ENCODE measurements around the gene PPIF.

Gene PPIF

DNA sequence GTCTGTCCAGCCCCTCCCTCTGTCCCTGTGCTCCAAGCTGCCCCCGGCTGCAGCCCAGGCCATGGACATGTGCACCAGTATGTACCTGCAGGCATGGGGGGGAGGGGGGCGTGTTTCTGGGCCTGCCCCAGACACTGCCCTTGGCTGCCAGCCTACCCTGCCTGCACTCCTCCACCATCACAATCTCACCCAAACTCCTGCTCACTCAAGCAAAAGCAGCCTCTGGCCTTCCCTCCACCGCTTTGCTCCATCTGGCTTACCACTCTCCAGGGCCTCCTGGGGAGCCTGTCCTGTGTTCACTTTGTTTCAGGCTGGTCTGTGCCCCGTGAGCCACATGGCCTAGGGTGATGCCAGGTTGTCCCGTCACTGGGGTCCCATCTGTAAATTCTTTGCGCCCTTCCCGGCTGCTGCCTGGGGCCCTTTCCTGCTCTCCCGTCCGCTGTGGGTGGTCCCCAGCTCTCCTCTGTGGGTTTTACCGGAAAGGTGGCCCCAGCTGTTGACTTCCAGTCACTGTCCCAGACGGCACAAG is 33.3 kb upstream of the PPIF start:
- DNase-seq: no peak

GRCh38 chr10:79314761-79315601 is 32.3 kb upstream of the PPIF start:
- no peak for DNase-seq

- no peak for DNase-seq
Observed at GRCh38 chr10:79315602-79315920, 31.7 kb upstream of the PPIF start.

GRCh38 chr10:79316671-79317431 is 30.4 kb upstream of the PPIF start:
- no peak for DNase-seq

DNA sequence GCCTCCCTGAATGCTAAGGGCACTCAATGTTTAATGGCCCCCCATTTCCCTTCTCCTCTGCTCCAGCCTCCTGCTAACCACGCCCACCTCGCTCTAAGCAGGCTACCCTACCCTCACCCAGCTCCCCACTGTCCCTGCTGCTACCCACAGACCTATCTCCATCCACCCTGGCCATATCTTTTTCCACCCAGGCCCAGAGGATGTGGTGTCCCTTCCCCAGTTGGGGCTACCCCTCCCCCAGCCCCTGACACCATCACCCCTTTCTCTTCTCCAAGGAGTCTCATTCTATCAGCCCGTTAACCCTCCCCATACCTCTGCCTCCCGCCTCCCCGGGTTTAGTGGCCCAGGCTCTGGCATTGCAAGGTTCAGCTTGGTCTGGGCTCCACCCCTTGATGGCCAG is 28.9 kb upstream of the PPIF start:
- no peak for DNase-seq

DNA sequence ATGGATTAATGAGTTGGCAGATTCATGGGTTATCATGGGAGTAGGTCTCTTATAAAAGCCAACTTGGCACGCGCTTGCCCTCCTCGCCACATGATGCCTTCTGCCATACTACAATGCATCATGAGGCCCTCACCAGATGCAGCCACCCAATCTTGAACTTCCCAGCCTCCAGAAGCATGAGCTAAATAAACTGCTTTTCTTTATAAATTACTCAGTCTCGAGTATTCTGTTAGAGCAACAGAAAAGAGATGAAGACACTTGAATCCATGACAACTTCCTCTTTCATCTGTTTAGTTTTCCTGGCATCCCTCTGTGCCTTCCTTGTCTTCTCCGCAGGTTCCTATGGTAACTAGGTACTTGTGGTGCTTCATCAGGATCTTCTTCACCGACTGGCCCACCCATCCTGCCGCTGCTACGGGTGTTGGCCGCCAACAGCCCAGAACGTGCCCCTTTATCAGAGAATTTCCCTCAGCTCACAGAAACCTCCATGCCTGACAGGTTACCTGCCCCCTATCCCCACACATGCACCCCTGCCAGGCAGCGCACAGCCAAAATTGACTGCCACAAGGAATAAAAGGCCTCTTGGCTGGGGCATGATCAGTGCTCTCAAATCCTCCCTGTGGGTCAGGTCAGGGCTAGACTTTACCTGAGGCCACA is 28.0 kb upstream of the PPIF start:
- no peak for DNase-seq

DNA sequence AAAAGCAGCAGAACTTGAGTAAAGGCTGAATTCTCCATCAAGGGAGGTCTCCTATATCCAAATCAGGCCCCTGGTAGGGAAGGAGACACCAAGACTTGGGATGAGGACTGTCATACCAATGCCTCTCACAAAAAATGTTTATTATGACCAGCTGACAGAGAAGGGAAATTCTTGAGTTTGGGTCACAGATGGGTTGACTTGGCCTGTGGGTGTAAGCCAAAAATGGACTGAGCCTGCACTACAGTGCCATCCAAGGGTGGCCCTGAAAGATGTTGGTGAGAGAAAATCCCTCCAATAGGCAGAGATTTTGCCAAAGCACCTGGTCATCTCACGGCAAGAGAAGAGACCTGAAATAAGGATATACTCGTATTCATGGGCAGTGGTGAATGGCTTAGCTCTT is 27.0 kb upstream of the PPIF start:
- DNase-seq: no peak

GRCh38 chr10:79320820-79321493 is 26.3 kb upstream of the PPIF start:
- no peak for DNase-seq

DNA sequence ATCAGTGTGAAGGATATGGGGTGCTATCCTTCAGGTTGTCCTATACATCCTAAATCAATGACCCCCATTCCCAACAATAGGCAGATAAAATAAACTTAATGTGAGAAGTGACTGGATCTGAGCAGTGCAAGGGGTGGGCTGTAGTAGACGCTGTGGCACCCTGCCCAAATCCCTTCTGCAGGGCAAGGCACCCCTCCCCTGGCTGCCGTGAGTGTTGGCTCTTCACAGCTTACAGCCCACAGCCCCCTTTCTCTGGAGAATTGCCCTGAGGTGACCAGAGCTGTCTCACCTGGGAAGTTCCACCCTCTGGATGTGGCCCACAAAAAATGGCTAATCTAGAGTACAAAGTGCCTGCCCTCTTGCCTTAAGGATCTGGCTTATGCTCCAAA is 25.8 kb upstream of the PPIF start:
- no peak for DNase-seq

DNA sequence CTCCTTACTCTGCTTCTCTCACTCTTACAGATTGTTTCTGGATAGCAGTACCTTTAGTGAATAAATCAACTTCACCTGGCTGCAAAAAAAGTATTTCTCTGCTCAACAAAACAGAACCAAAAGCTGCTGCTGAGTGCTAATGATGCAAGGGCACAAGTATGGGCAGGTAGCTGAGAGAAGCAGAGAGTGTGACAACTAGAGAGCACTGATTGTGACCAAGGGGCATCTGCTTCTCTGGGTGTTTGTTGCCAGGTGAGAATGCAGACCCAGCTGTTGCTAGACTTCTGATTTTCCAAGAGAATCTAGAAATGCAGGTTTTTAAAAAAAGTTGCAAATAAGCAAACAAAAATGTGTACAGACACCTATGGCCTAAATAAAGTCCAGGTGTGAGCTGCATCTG is 25.3 kb upstream of the PPIF start:
- DNase-seq: no peak

- no peak for DNase-seq
Observed at GRCh38 chr10:79322616-79323543, 24.4 kb upstream of the PPIF start.

GRCh38 chr10:79323602-79324001 is 23.7 kb upstream of the PPIF start:
- no peak for DNase-seq

DNA sequence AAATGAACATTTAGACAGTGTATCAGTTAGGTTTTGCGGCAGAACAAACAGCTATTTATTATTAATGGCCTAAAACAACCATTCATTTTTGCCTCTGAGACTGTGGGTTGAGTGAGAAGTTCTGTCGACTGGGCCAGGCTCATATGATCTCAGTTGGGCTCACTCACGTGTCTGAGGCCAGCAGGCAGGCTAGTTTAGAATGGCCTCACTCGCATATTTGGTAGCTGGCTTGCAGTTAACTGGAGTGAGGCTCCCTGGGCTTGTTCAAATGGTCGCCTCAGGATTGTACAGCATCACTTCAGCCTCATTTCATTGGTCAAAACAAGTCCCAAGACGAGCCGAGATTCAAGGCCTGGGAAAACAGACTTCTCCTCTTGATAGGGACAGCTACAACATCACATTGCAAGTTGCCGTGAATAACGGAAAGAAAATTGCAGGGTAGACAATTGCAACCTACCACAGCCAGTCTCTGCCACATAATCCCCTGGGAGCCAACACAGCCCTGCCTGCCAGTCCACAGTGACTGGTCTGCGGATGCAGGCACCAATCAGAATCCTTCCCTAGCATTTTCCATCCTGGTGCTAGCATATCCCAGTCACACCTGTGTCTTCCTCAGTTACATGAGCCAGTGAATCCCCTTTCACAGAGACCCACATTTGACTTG is 23.1 kb upstream of the PPIF start:
- no peak for DNase-seq

DNA sequence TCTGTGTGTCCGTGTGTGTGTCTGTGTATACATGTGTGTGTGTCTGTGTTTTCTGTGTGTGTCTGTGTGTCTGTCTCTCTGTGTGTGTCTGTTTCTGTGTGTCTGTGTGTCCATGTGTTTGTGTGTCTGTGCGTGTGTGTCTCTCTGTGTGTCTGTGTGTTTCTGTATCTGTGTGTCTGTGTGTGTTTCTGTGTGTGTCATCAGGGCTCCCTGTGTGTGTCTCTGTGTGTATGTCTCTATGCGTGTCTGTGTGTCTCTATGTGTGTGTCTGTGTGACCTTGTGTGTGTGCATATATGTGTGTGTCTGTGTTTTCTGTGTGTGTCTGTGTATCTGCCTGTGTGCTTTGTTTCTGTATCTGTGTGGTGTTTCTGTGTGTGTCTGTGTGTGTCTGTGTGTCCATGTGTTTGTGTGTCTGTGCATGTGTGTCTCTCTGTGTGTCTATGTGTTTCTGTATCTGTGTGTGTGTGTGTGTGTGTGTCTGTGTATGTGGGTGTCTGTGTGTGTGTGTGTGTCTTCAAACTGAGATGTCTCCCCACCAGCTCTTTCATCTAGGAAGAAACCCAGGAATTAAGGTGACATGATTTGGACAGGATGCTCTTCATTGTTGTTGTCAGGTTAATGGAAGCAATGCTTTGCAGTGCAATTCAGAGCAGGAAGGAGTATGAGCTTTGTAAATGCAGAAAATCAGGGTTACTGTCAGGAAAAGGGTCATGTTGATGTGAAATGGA is 20.7 kb upstream of the PPIF start:
- no peak for DNase-seq

DNA sequence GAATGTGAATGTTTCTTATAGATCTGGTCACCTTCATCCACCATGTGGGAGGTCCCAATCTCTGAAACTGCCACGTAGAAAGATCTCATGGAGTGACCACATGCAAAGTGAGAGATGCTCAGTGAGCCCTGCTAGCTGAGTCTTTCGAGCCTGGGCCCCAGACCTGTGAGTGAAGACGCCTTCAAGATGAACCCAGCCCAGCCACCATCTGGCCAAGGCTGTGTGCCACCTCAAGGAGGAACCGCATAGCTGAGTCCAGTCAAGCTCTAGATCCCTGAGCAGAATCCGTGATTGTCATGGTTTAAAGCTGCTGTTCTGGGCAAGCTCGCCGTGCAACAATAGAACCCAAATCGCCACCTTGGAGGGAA is 20.2 kb upstream of the PPIF start:
- DNase-seq: no peak

DNA sequence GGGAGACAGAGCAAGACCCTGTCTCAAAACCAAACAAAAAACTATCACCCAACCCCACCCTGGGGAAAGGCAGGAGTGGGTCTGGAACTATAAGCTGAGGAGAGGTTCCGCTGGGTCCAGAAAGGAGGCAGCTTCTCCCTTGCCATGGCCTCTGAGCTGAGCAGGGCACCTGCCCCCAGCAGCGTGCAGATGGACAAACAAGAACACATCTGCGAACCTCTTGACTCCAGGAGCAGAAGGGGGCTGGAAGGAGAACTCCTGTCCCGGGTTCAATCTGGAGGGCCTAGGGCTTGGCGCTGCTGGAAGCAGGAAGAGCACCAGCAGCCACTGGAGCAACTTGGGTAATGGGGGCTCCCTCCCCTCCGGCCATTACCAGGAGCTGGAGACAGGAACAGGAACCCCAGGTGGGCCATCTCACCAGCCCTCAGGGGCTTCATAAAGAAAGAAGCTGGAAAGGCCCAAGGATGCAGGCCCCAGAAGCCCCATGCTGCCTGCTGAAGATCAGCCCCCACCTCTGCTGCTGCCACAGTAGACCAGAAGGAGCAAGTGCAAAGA is 19.0 kb upstream of the PPIF start:
- DNase-seq: no peak

- no peak for DNase-seq
Observed at GRCh38 chr10:79328737-79329504, 18.3 kb upstream of the PPIF start.

GRCh38 chr10:79329529-79329928 is 17.7 kb upstream of the PPIF start:
- DNase-seq: no peak

DNA sequence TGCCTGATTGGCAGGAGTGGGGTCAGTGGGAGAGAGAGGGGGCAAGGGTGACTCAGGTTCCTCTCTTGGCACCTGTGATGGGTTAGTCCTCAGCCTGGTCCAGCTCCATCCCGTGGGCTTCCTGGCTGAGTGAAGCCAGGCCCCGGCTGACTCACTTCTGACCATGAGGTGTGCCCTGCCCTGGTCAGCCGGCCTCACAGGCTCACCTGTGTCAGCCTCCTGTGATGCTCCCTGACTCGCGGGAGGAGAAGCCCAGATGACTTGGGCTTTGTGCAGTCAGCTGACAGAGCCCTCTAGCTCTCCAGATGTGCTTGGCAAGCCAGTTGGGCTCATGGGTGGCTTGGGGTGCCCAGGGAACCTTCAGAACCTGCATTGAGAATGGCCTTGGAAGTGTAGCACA is 16.0 kb upstream of the PPIF start:
- DNase-seq: no peak

GRCh38 chr10:79331709-79332108 is 15.6 kb upstream of the PPIF start:
- DNase-seq: no peak

Measured in NCI-H1105 treated with DMSO at 0.1 percent for 48 hours (cell line).